Hepatocyte (in vitro differentiated cells): ENCODE data around the gene MTX1.

Experiments used
- CTCF ChIP-seq: fragments of 200-600 bp; sonication (generic); IDR thresholded peaks from 2 replicates; pipeline ENCODE4 v1.5.1; 2016; ENCODE audit warnings: antibody characterized with exemption, mild to moderate bottlenecking; ENCODE audit not compliant: poor library complexity
- EZH2 ChIP-seq: fragments of 200-600 bp; sonication (generic); IDR thresholded peaks from 2 replicates; pipeline ENCODE4 v1.6.1; 2016; ENCODE audit warnings: antibody characterized with exemption, mild to moderate bottlenecking, borderline replicate concordance
- EZH2phosphoT487 ChIP-seq: fragments of 200-600 bp; sonication (generic); IDR thresholded peaks from one replicate; pipeline ENCODE4 v1.6.1; 2018; ENCODE audit warnings: antibody characterized with exemption, mild to moderate bottlenecking, low read depth, moderate library complexity; ENCODE audit not compliant: unreplicated experiment, severe bottlenecking

- no peak for TF ChIP-seq CTCF
- no peak for TF ChIP-seq EZH2
- TF ChIP-seq EZH2phosphoT487 = no peak
Measured at GRCh38 chr1:155197901-155198546, 10.5 kb upstream of the MTX1 start.
